ENCODE results near the gene STOML1.
A peak's percentile ranks its signal among the peaks of the same experiment; 100 is the strongest.

The STOML1 gene

DNA sequence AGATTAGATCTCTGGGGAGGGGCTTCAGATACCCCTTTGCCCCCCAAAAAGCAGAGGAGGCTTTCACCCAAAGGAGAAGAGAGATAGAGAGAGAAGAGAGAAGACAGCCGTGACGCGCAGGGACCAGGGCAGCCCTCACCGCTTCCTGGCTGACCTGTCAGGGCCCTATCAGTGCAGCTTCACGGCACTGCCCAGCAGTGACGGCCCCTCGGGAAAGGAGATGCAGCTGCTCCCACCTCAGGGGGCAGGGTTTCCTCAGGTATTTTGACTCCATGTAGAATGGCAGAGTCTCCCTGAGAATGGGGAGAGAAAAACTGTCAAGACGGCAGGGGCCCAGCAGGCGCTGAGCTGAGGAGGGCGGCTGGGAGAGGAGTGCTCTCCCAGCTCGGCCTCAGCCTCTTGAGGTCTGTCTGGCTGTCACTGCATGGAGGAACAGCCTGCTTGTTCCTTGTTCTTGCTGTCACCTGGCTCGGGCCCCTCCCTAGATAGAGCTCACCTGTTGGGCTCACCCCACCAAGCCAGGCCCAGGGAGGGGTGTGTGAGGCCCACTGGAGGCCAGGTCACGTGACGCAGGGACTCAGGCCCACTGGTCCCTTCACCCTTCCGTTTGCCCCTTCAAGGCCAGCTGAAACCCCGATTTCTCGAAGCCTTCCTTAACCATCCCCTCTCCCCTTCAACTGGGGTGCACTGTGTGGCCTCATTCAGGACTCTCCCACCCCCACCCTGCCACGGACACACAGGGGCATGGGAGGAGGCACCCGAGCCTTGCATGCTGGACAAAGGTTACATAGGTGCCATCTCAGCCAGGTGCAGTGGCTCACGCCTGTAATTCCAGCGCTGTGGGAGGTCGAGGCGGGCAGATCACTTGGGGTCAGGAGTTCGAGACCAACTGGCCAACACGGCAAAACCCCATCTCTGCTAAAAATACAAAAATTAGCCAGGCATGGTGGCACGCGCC lies 37.6 kb downstream of the STOML1 start:
- Histone ChIP-seq H3K4me1 (ENCODE audit: control insufficient read depth, insufficient read depth, low read length) (peaks cover 9% of the 10 kb centered on the region), H3K36me3 (ENCODE audit: control insufficient read depth, insufficient read depth, low read length) (no peaks in the 10 kb centered on the region), H3K9ac (ENCODE audit: low read depth, low read length) (no peak overlapping the region), H3K9me3 (ENCODE audit: control insufficient read depth, insufficient read depth, low read length) (no peaks in the 10 kb centered on the region), H3K27me3 (ENCODE audit: control insufficient read depth, insufficient read depth, low read length) (no peaks in the 10 kb centered on the region), H3K4me3 (ENCODE audit: low read depth, low read length) (no peak overlapping the region)

GRCh38 chr15:73952913-73953750 lies 39.0 kb downstream of the STOML1 start:
- Histone ChIP-seq H3K9ac (ENCODE audit: low read depth, low read length) (no peak overlapping the region), H3K9me3 (ENCODE audit: control insufficient read depth, insufficient read depth, low read length) (no peaks in the 10 kb centered on the region), H3K4me1 (ENCODE audit: control insufficient read depth, insufficient read depth, low read length) (peaks cover 9% of the 10 kb centered on the region), H3K36me3 (ENCODE audit: control insufficient read depth, insufficient read depth, low read length) (no peaks in the 10 kb centered on the region), H3K27me3 (ENCODE audit: control insufficient read depth, insufficient read depth, low read length) (no peaks in the 10 kb centered on the region), H3K4me3 (ENCODE audit: low read depth, low read length) (no peak overlapping the region)

DNA sequence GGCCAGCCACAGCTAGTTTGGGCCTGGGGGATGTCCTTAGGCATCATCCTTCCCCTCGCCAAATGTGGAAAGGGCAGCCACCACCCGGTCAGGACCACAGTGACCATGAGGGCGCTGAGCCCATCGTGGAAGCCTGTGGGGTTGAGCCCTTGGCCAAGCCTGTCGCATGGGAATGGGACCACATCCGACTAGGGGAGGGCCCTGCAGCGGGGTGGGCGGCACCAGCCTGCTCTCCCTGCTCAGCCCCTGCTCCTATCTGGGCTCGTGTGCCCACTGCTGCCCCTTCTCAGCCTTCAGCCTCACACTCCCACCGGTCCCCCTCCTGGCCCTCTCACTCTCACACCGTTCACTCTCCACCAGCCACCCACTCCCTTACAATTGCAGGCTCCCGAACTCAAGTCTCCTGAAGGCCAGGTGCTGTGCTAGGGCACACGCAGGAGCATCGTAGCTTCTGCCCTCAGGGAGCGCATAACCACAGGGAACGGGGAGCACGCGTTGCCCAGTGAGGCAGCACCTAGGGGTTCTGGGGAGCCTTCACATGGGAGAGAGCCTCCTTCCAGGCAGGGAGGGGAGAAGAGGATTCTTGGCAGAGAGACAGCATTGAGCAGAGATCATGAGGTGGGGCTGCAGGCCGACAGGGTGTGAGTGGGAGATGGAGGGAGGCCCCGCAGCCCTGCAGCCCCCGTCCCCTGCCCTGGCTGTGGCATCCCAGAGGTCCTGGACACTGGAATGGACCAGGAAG lies 39.8 kb downstream of the STOML1 start:
- Histone ChIP-seq H3K4me1 (ENCODE audit: control insufficient read depth, insufficient read depth, low read length) (peaks cover 9% of the 10 kb centered on the region), H3K4me3 (ENCODE audit: low read depth, low read length) (no peak overlapping the region), H3K27me3 (ENCODE audit: control insufficient read depth, insufficient read depth, low read length) (no peaks in the 10 kb centered on the region), H3K9me3 (ENCODE audit: control insufficient read depth, insufficient read depth, low read length) (no peaks in the 10 kb centered on the region), H3K9ac (ENCODE audit: low read depth, low read length) (no peak overlapping the region), H3K36me3 (ENCODE audit: control insufficient read depth, insufficient read depth, low read length) (no peaks in the 10 kb centered on the region)

GRCh38 chr15:73951601-73952000 lies 40.5 kb downstream of the STOML1 start:
- no peaks in the 10 kb centered on the region for H3K9me3 ChIP-seq (ENCODE audit: control insufficient read depth, insufficient read depth, low read length)

GRCh38 chr15:73950831-73951561 lies 41.1 kb downstream of the STOML1 start:
- peak overlapping the region; percentile 60 for H3K9ac ChIP-seq (ENCODE audit: low read depth, low read length)
- H3K4me1 ChIP-seq (ENCODE audit: control insufficient read depth, insufficient read depth, low read length), result peaks cover 9% of the 10 kb centered on the region
- no peaks in the 10 kb centered on the region for H3K9me3 ChIP-seq (ENCODE audit: control insufficient read depth, insufficient read depth, low read length)
- H3K36me3 ChIP-seq (ENCODE audit: control insufficient read depth, insufficient read depth, low read length), result no peaks in the 10 kb centered on the region
- H3K4me3 ChIP-seq (ENCODE audit: low read depth, low read length), result no peak overlapping the region
- H3K27me3 ChIP-seq (ENCODE audit: control insufficient read depth, insufficient read depth, low read length), result no peaks in the 10 kb centered on the region

More at GRCh38 chr15:73951601-73952000, 40.5 kb downstream of the STOML1 start:
- peaks cover 9% of the 10 kb centered on the region for H3K4me1 ChIP-seq (ENCODE audit: control insufficient read depth, insufficient read depth, low read length)
- H3K36me3 ChIP-seq (ENCODE audit: control insufficient read depth, insufficient read depth, low read length), result no peaks in the 10 kb centered on the region
- no peaks in the 10 kb centered on the region for H3K27me3 ChIP-seq (ENCODE audit: control insufficient read depth, insufficient read depth, low read length)
- H3K9ac ChIP-seq (ENCODE audit: low read depth, low read length), result peak overlapping the region; percentile 60
- no peak overlapping the region for H3K4me3 ChIP-seq (ENCODE audit: low read depth, low read length)

GRCh38 chr15:73950479-73950830 lies 41.6 kb downstream of the STOML1 start:
- no peaks in the 10 kb centered on the region for H3K27me3 ChIP-seq (ENCODE audit: control insufficient read depth, insufficient read depth, low read length)
- no peaks in the 10 kb centered on the region for H3K9me3 ChIP-seq (ENCODE audit: control insufficient read depth, insufficient read depth, low read length)
- H3K4me1 ChIP-seq (ENCODE audit: control insufficient read depth, insufficient read depth, low read length), result peaks cover 9% of the 10 kb centered on the region
- no peak overlapping the region for H3K9ac ChIP-seq (ENCODE audit: low read depth, low read length)
- H3K4me3 ChIP-seq (ENCODE audit: low read depth, low read length), result no peak overlapping the region
- H3K36me3 ChIP-seq (ENCODE audit: control insufficient read depth, insufficient read depth, low read length), result no peaks in the 10 kb centered on the region

- no peak overlapping the region for H3K9ac ChIP-seq (ENCODE audit: low read depth, low read length)
- H3K4me3 ChIP-seq (ENCODE audit: low read depth, low read length), result no peak overlapping the region
- no peaks in the 10 kb centered on the region for H3K36me3 ChIP-seq (ENCODE audit: control insufficient read depth, insufficient read depth, low read length)
- no peaks in the 10 kb centered on the region for H3K9me3 ChIP-seq (ENCODE audit: control insufficient read depth, insufficient read depth, low read length)
- no peaks in the 10 kb centered on the region for H3K27me3 ChIP-seq (ENCODE audit: control insufficient read depth, insufficient read depth, low read length)
- peaks cover 9% of the 10 kb centered on the region for H3K4me1 ChIP-seq (ENCODE audit: control insufficient read depth, insufficient read depth, low read length)
These were observed 42.6 kb downstream of the STOML1 start for GRCh38 chr15:73949496-73949895.

- no peaks in the 10 kb centered on the region for H3K36me3 ChIP-seq (ENCODE audit: control insufficient read depth, insufficient read depth, low read length)
These were observed 43.1 kb downstream of the STOML1 start for GRCh38 chr15:73948982-73949381.

DNA sequence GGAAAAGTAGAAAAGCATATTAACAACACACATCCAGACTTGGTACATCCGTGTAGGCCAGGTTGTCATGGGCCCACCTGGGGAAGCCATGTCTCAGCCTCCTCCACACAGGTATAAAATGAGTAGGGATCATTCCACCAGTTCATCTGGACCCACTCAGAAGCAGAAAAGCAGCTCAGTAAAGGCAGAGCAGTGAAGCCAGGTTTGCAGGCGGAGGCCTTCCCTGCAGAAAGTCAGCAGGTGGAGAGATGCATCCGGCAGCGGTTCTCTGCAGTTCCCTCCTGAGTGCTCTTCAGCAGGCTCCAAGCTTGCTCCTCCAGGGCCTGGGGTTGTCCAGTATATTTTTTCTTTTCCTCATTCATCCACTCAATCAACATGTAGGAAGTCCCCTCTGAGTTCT lies 43.7 kb downstream of the STOML1 start:
- H3K9ac ChIP-seq (ENCODE audit: low read depth, low read length), result no peak overlapping the region
- no peaks in the 10 kb centered on the region for H3K9me3 ChIP-seq (ENCODE audit: control insufficient read depth, insufficient read depth, low read length)
- H3K4me1 ChIP-seq (ENCODE audit: control insufficient read depth, insufficient read depth, low read length), result peaks cover 8% of the 10 kb centered on the region
- H3K36me3 ChIP-seq (ENCODE audit: control insufficient read depth, insufficient read depth, low read length), result no peaks in the 10 kb centered on the region
- no peak overlapping the region for H3K4me3 ChIP-seq (ENCODE audit: low read depth, low read length)
- H3K27me3 ChIP-seq (ENCODE audit: control insufficient read depth, insufficient read depth, low read length), result no peaks in the 10 kb centered on the region

More at GRCh38 chr15:73948982-73949381, 43.1 kb downstream of the STOML1 start:
- Histone ChIP-seq H3K4me3 (ENCODE audit: low read depth, low read length) (no peak overlapping the region), H3K4me1 (ENCODE audit: control insufficient read depth, insufficient read depth, low read length) (peaks cover 9% of the 10 kb centered on the region), H3K9me3 (ENCODE audit: control insufficient read depth, insufficient read depth, low read length) (no peaks in the 10 kb centered on the region), H3K9ac (ENCODE audit: low read depth, low read length) (no peak overlapping the region), H3K27me3 (ENCODE audit: control insufficient read depth, insufficient read depth, low read length) (no peaks in the 10 kb centered on the region)

- Histone ChIP-seq H3K4me1 (ENCODE audit: control insufficient read depth, insufficient read depth, low read length) (peaks cover 7% of the 10 kb centered on the region), H3K9me3 (ENCODE audit: control insufficient read depth, insufficient read depth, low read length) (no peaks in the 10 kb centered on the region), H3K9ac (ENCODE audit: low read depth, low read length) (no peak overlapping the region), H3K4me3 (ENCODE audit: low read depth, low read length) (no peak overlapping the region), H3K36me3 (ENCODE audit: control insufficient read depth, insufficient read depth, low read length) (no peaks in the 10 kb centered on the region), H3K27me3 (ENCODE audit: control insufficient read depth, insufficient read depth, low read length) (no peaks in the 10 kb centered on the region)
These were observed 44.4 kb downstream of the STOML1 start for GRCh38 chr15:73947651-73948050.

Data from iPS-15b (cell line).